GM12801 (cell line): ENCODE measurements around the gene DESI2.

Source experiments
- TF ChIP-seq, protein P1 (sequence below): IDR thresholded peaks from one replicate; pipeline ENCODE4 v1.5.1; 2011; ENCODE audit warnings: control low read depth; ENCODE audit not compliant: insufficient read length; ENCODE audit errors: extremely low read depth

The DESI2 gene

GRCh38 chr1:244672946-244673682, 20.2 kb downstream of the DESI2 start:
- TF ChIP-seq, protein P1, sequence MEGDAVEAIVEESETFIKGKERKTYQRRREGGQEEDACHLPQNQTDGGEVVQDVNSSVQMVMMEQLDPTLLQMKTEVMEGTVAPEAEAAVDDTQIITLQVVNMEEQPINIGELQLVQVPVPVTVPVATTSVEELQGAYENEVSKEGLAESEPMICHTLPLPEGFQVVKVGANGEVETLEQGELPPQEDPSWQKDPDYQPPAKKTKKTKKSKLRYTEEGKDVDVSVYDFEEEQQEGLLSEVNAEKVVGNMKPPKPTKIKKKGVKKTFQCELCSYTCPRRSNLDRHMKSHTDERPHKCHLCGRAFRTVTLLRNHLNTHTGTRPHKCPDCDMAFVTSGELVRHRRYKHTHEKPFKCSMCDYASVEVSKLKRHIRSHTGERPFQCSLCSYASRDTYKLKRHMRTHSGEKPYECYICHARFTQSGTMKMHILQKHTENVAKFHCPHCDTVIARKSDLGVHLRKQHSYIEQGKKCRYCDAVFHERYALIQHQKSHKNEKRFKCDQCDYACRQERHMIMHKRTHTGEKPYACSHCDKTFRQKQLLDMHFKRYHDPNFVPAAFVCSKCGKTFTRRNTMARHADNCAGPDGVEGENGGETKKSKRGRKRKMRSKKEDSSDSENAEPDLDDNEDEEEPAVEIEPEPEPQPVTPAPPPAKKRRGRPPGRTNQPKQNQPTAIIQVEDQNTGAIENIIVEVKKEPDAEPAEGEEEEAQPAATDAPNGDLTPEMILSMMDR = no peak

DNA sequence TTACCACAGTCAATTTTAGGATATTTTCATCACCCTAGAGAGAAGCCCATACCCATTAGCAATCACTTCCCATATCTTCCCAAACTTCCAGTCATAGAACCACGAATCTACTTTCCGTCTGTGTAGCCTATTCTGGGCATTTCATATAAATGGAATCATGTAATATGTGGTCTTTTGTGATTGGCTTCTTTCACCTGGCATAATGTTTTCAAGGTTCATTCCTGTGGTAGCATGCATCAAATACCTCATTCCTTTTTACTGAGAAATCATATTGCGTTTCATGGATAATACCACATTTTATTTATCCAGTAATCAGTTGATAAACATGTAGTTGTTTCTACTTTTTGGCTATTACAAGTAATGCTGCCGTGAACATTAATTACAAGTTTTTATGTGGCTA, 21.5 kb downstream of the DESI2 start:
- TF ChIP-seq, protein P1 = no peak

DNA sequence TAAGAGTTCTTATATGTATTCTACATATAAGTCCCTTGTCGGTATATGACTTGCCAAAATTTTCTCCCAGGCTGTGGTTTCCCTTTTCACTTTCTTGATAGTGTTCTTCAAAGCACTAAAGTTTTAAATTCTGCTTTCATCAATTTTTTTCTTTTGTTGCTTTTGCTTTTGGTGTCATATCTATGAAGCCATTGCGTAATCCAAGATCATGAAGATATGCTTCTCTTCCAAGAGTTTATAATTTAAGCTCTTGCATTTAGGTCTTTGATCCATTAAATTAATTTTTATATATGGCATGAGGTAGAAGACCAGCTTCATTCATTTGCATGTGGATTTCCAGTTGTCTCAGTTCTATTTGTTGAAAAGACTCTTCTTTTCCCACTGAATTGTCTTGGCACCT, 22.2 kb downstream of the DESI2 start:
- TF ChIP-seq, protein P1 = no peak

GRCh38 chr1:244678697-244679096, 25.8 kb downstream of the DESI2 start:
- TF ChIP-seq, protein P1 = no peak

DNA sequence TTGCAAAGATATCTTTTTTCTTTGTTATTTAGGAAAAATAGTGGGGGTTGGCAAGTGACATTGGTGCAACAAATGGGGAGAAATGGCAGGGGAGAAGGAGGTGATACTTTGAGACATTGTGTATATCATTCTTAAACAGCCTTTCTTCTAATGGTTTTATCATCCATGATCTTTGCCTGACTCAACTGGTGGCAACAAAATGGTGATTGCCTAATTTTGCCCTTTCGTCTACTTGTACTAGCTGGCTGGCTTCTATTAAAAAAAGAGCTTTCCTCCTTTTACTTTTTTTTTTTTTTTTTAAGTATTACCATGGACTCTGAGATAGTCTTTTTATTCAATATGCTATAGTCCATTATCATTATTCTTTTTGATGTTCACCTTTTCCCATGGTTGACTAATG, 27.7 kb downstream of the DESI2 start:
- TF ChIP-seq, protein P1 = no peak

DNA sequence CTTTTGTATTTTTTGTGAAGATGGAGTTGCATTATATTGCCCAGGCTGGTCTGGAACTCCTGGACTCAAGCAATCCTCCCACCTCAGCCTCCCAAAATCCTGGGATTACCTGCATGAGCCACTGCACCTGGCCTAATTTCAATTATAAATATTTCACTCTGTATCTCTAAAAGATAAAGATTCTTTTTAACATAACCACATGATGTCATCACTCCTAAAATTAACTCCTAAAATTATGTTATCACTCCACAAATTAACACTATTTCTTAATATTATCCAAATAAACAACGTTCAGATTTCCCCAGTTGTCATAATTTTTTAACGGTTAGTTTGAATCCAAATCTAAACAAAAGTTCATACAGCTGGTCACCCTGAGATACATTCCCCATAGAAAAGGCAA, 43.0 kb downstream of the DESI2 start:
- TF ChIP-seq, protein P1 = no peak

GRCh38 chr1:244699741-244700140, 46.8 kb downstream of the DESI2 start:
- TF ChIP-seq, protein P1 = no peak

GRCh38 chr1:244700808-244701207, 47.9 kb downstream of the DESI2 start:
- TF ChIP-seq, protein P1 = no peak
